ENCODE data around the gene ZFP36.

- TF ChIP-seq CTCF (IDR thresholded peaks at IDR 0.05; ENCODE audit: low read length) = no peak
- no peak for TF ChIP-seq EZH2 (IDR thresholded peaks at IDR 0.05; ENCODE audit: borderline replicate concordance, low read length)
Observed at GRCh38 chr19:39423258-39424086, 16.8 kb downstream of the ZFP36 start.
